Loucy (cell line): ENCODE measurements around the gene RANBP3.
A peak's percentile ranks its signal among the peaks of the same experiment; 100 is the strongest.

Experiments used
- H2AFZ ChIP-seq: fragments of 200-600 bp; sonication (generic); 2 replicates; pipeline ENCODE4 v1.6.0; 2016; ENCODE audit warnings: antibody characterized with exemption, mild to moderate bottlenecking, low read length, moderate library complexity
- H3F3A ChIP-seq: fragments of 200-600 bp; 2 replicates; pipeline ENCODE4 v1.6.0; 2016; ENCODE audit warnings: antibody characterized with exemption, low read depth, mild to moderate bottlenecking
- H3K27me3 ChIP-seq: fragments of 200-600 bp; sonication (generic); 2 replicates; pipeline ENCODE4 v1.6.1; 2014; ENCODE audit warnings: low read length, mild to moderate bottlenecking; ENCODE audit not compliant: insufficient read depth, poor library complexity, severe bottlenecking
- H3K36me3 ChIP-seq: fragments of 200-600 bp; sonication (generic); 2 replicates; pipeline ENCODE4 v1.6.1; 2016; ENCODE audit warnings: low read length; ENCODE audit not compliant: insufficient read depth
- H3K4me1 ChIP-seq: fragments of 200-600 bp; sonication (generic); 2 replicates; pipeline ENCODE4 v1.5.1; 2014; ENCODE audit warnings: low read length, mild to moderate bottlenecking; ENCODE audit not compliant: insufficient read depth, poor library complexity, severe bottlenecking
- H3K4me2 ChIP-seq: fragments of 200-600 bp; sonication (generic); 2 replicates; pipeline ENCODE4 v1.6.0; 2014; ENCODE audit warnings: antibody characterized with exemption, low read length, low read depth, mild to moderate bottlenecking; ENCODE audit not compliant: poor library complexity, severe bottlenecking
- H3K4me3 ChIP-seq: fragments of 200-600 bp; sonication (generic); 2 replicates; pipeline ENCODE4 v1.5.1; 2014; ENCODE audit warnings: low read length, mild to moderate bottlenecking, mixed read lengths; ENCODE audit not compliant: poor library complexity, severe bottlenecking
- H3K79me2 ChIP-seq: fragments of 200-600 bp; sonication (generic); 2 replicates; pipeline ENCODE4 v1.6.1; 2014; ENCODE audit warnings: low read length; ENCODE audit not compliant: insufficient read depth
- H3K9ac ChIP-seq: fragments of 200-600 bp; sonication (generic); 2 replicates; pipeline ENCODE4 v1.6.0; 2014; ENCODE audit warnings: mild to moderate bottlenecking, low read depth, low read length, moderate library complexity; ENCODE audit not compliant: poor library complexity, severe bottlenecking
- H3K9me2 ChIP-seq: fragments of 200-600 bp; sonication (generic); replicated peaks from 2 replicates; pipeline ENCODE4 v1.6.1; 2016; ENCODE audit warnings: low read depth, low read length, mixed read lengths
- H3K9me3 ChIP-seq: fragments of 200-600 bp; sonication (generic); 2 replicates; pipeline ENCODE4 v1.6.1; 2014; ENCODE audit warnings: mild to moderate bottlenecking, antibody characterized with exemption, low read length, low read depth; ENCODE audit not compliant: insufficient read depth
- H4K20me1 ChIP-seq: fragments of 200-600 bp; sonication (generic); 2 replicates; pipeline ENCODE4 v1.6.0; 2014; ENCODE audit warnings: antibody characterized with exemption, low read length, mild to moderate bottlenecking; ENCODE audit not compliant: insufficient read depth, poor library complexity, severe bottlenecking
- EZH2phosphoT487 ChIP-seq: fragments of 200-600 bp; IDR thresholded peaks from 2 replicates; pipeline ENCODE4 v1.6.1; 2018; ENCODE audit warnings: antibody characterized with exemption, mild to moderate bottlenecking, moderate library complexity, borderline replicate concordance
- TF ChIP-seq, protein P1 (sequence below): fragments of 200-600 bp; sonication (generic); conservative IDR thresholded peaks from 2 replicates; pipeline ENCODE4 v1.5.1; 2014; ENCODE audit warnings: mild to moderate bottlenecking, antibody characterized with exemption, low read length

RANBP3 gene

DNA sequence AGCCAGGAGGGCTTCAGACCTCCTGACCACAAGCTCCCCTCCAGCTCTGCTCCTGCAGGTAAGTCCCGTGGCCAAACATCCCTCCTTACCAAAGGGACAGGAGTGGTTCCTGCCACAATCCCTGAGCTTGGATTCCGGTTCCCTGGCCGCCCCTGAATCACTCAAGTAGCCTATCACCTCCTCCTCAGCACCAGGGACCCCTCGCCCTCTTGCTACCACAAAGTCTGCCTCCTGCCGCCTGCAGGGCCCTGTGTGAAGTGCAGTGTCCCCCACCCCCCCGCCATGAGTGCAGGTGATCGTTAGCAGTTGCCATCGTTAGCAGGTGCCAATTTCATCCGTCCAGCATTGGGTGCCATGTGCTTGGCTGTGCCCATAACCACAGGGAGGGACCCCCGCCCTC lies 40.8 kb upstream of the RANBP3 start:
- no peak for TF ChIP-seq EZH2phosphoT487
- TF ChIP-seq, protein P1, sequence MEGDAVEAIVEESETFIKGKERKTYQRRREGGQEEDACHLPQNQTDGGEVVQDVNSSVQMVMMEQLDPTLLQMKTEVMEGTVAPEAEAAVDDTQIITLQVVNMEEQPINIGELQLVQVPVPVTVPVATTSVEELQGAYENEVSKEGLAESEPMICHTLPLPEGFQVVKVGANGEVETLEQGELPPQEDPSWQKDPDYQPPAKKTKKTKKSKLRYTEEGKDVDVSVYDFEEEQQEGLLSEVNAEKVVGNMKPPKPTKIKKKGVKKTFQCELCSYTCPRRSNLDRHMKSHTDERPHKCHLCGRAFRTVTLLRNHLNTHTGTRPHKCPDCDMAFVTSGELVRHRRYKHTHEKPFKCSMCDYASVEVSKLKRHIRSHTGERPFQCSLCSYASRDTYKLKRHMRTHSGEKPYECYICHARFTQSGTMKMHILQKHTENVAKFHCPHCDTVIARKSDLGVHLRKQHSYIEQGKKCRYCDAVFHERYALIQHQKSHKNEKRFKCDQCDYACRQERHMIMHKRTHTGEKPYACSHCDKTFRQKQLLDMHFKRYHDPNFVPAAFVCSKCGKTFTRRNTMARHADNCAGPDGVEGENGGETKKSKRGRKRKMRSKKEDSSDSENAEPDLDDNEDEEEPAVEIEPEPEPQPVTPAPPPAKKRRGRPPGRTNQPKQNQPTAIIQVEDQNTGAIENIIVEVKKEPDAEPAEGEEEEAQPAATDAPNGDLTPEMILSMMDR, result peak; percentile 48; the same call in 1 of the 2 replicates
- Histone ChIP-seq H3K9me3 (no peaks in the 10 kb centered on the region), H3K9me2 (no peaks in the 10 kb centered on the region), H3F3A (no peaks in the 10 kb centered on the region), H3K79me2 (no peaks in the 10 kb centered on the region), H3K9ac (no peak overlapping the region), H3K36me3 (no peaks in the 10 kb centered on the region), H3K4me2 (no peak overlapping the region), H3K27me3 (no peaks in the 10 kb centered on the region), H3K4me1 (no peaks in the 10 kb centered on the region), H4K20me1 (no peaks in the 10 kb centered on the region), H3K4me3 (no peak overlapping the region), H2AFZ (no peak overlapping the region)

DNA sequence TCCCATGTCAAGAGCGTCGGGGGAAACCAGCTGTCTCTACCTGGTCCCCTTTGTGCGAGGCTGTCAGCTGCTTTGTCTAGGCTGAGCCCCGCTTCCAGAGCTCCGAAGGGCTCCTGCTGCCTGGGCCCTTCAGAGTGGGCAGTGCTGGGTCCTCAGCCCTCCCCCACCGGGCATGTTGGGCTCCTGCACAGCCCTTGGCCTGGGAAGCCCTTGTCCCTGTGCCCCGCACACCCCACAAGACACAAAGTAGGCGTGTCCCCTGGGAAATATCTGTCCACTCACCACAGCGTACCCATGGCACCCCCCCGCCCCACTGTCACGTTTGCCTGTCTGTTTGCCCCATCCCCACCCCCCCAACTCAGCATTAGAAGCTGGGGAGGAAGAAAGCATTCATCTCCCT lies 39.6 kb upstream of the RANBP3 start:
- Histone ChIP-seq H3K4me3 (no peak overlapping the region), H3K9me3 (no peaks in the 10 kb centered on the region), H3K4me2 (no peak overlapping the region), H3K4me1 (no peaks in the 10 kb centered on the region), H2AFZ (no peak overlapping the region), H3K79me2 (no peaks in the 10 kb centered on the region), H3K9me2 (no peaks in the 10 kb centered on the region), H4K20me1 (no peaks in the 10 kb centered on the region), H3K36me3 (no peaks in the 10 kb centered on the region), H3F3A (no peaks in the 10 kb centered on the region), H3K9ac (no peak overlapping the region), H3K27me3 (no peaks in the 10 kb centered on the region)
- no peak for TF ChIP-seq EZH2phosphoT487
- TF ChIP-seq, protein P1, result no peak

DNA sequence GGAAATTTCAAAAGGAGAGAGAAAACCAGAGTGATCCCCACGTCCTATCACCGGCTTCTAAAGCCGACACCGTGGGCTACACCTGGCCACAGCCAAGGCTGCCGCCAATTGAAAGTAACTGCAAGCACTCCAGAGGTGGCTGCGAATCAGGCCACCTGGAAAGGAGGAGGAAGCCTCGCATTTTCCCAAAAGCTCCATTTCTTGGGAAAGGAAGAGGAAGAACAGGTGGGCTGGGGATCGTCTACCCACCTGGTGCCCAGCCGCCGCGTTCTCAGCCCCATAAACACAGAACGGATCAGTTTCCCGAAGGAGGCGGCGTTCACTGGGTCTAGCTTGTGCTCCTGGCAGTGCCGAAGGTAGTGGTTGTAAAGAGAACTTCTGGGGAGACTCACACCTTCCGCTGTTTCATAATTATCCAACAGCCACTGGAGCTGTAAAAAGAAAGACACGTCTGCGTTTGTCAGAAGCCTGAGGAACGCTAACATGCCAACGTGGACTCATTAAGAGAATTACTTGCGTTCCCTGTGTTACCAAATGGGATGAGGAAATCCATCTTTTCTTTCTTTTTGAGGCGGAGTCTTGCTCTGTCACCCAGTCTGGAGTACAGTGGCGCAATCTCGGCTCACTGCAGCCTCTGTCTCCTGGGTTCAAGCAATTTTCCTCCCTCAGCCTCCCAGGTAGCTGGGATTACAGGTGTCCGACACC lies 38.1 kb upstream of the RANBP3 start:
- no peak overlapping the region for H3K9ac ChIP-seq
- TF ChIP-seq, protein P1, result no peak
- TF ChIP-seq EZH2phosphoT487, result no peak
- H4K20me1 ChIP-seq, result no peaks in the 10 kb centered on the region

More for the DNA sequence above, 38.1 kb upstream of the RANBP3 start:
- Histone ChIP-seq H3K79me2 (no peaks in the 10 kb centered on the region), H3K4me3 (no peak overlapping the region), H2AFZ (no peak overlapping the region), H3F3A (no peaks in the 10 kb centered on the region), H3K9me3 (no peaks in the 10 kb centered on the region), H3K27me3 (no peaks in the 10 kb centered on the region), H3K9me2 (no peaks in the 10 kb centered on the region), H3K36me3 (no peaks in the 10 kb centered on the region), H3K4me2 (no peak overlapping the region), H3K4me1 (no peaks in the 10 kb centered on the region)
